HG02943 (cell line): ENCODE measurements around the gene ROBO1.

Experiments
- ATAC-seq: cut with Tn5 transposase; IDR thresholded peaks from one replicate; pipeline ENCODE4 v1.9.1; 2021; ENCODE audit warnings: mild to moderate bottlenecking, low read depth, moderate library complexity; ENCODE audit not compliant: unreplicated experiment

ROBO1 gene

GRCh38 chr3:79115458-79115857 lies 652.3 kb downstream of the ROBO1 start:
- ATAC-seq, result no peak

DNA sequence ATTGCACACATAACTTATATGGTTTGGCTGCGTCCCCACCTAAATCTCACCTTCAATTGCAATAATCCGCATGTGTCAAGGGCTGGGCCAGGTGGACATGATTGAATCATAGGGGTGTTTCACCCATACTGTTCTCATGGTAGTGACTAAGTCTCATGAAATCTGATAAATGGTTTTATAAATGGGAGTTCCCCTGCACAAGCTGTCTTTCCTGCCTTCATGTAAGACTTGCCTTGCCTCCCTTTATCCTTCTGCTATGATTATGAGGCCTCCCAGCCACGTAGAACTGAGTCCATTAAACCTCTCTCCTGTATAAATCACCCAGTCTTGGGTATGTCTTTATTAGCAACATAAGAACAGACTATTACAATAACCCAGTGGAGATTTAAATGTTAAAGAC lies 653.9 kb downstream of the ROBO1 start:
- no peak for ATAC-seq

DNA sequence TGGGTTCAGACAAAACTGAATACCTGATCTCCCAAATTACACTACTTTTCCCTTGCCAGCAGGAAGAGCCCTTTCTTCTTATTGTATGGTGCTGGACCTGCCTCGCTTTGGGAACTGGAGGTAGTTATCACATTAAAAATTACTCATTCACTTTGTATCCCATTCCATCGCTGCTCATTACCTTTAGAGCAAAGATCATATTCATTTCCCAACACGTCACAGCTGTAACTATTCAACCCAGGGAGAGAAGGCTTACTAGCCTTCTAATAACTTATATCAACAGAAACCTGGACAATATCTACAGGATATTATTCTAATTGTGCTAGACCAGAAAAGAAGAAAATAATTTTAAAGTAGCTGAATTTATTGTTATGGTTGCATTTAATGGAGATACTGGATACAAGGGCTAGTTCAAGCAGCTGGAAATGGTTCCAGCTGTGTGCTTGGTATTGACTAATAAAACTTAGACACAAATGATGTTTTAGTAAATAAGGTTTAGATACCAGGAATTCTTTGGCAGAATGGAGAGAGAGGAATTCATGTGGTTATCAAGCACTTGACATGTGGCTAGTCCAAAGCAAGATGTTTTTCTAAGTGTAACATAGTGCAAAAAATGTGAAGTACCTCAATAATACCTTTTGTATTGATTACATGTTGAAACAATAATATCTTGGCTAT lies 656.3 kb downstream of the ROBO1 start:
- ATAC-seq, result no peak

GRCh38 chr3:79109754-79110153 lies 658.0 kb downstream of the ROBO1 start:
- ATAC-seq, result no peak

- ATAC-seq, result no peak
These were observed 664.5 kb downstream of the ROBO1 start for GRCh38 chr3:79103307-79103706.

GRCh38 chr3:79097964-79098660 lies 669.7 kb downstream of the ROBO1 start:
- ATAC-seq, result no peak

DNA sequence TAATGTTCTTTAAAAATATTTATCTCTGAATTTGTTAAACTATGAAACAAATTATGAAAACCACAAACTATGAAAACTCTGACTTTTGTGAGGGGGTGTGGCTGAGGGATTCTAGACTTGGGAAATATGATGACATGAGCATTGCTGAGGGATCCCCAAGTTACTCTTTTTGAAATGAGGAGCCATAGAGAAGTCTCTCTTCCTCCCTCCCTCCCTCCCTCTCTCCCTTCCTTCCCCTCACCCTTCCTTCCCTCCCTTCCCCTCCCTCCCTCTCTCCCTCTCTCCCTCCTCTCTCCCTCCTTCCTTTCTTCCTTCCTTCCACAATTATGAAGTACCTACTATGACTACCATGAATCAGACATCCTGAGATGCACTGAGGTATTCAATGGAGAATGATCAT lies 673.1 kb downstream of the ROBO1 start:
- no peak for ATAC-seq

DNA sequence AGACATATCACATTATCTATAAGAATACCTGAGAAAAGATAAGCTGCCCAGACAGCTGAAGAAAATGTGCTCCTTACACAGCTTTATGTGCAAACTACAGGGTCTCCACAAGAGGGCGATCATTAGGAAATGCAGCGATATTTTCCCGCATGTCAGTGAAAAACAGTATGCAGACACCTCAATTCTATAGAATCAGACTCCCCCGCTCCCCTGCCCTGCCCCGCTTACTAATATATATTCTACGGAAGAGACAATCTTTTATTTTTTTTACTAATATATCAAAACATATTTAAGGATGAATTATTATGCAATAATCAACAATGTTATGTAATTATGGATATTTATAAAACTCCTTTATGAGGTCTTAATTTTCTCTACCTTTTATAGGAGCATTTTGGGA lies 681.3 kb downstream of the ROBO1 start:
- no peak for ATAC-seq

GRCh38 chr3:79085171-79085570 lies 682.6 kb downstream of the ROBO1 start:
- no peak for ATAC-seq

DNA sequence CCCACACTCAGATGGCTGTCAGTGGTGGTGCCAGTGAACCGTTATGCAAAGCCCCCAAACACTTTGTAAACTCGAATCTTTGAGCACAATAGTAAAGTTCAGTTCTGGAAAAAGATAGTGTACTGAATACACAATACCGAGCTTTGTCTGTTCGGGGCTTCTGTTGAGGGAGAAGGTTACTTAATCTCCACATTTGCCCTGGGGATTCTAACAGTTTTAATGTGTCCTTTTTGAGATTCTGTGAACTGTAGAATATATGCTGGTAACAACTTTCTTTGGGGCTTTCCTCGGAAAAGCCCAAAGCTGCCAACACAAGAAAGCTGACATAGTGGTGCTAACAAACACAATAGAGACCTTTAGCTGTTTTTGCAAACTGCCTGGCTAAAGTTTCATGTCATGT lies 686.5 kb downstream of the ROBO1 start:
- no peak for ATAC-seq

DNA sequence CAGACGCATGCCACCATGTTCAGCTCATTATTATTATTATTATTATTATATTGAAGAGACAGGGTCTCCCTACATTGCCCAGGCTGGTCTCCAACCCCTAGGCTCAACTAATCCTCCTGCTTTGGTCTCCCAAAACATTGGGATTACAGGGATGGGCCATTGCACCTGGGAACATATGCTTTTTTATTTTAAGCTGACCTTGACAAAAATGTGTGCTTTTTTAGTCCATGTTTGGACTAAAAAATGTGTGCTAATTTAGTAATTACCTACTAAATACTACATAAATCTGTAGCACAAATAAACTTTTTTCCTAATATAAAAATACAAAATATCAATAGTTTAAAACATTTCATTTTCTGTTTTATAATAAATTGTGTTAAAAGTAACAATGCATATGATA lies 693.2 kb downstream of the ROBO1 start:
- ATAC-seq, result no peak

DNA sequence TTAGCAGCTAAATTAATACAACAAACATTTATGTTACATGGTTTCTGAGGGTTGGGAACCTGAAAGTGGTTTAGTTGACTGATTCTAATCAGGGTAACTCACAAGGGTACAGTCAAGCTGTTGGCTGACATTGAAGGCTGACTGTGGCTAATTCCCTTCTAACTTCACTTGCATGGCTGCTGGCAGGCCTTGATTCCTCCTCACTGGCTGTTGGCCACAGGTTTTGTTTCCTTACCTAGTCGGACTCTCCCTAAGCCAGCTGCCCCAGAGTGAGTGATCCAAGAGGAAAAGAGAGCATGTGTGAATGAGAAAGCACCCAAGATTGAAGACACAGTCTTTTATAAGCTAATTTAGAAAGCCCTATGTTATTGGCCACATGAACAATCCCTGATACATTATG lies 700.1 kb downstream of the ROBO1 start:
- no peak for ATAC-seq

DNA sequence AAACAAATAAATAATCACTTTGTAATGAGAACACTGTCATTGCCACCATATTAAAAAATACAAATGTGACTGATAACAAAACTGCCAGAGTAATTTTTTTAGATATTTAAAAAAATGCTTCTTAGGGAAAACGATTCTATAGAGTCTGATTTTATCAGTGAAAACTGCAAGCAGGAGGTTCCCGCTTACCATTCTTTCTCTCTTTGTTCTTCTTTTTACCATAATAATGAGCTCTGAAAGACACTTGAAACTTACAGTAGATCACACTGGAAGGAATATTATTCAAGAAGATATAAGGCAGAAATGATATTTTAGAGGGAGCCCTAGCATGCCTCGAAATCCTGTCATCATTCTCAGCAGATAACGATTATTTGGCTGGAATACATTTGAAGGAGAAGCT lies 701.3 kb downstream of the ROBO1 start:
- ATAC-seq, result no peak

DNA sequence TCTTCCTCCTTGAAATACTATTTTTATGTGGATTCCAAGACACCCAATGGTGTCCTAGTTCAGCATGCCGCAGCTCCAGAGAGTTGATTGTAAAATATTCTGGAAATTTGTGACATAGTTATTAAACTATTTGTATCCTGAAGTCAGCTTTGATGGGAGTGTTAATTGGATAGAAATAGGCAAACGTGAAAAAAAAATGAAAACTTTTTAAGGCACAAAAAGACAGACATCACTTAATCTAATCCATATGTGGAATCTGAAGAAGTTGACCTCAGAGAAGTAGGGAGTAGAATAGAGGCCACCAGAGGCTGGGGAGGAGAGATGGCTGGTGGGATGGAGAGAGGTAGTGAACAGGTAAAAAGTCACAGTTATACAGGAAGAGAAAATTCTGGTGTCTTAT lies 704.2 kb downstream of the ROBO1 start:
- no peak for ATAC-seq

GRCh38 chr3:79057756-79058155 lies 710.0 kb downstream of the ROBO1 start:
- ATAC-seq, result no peak

DNA sequence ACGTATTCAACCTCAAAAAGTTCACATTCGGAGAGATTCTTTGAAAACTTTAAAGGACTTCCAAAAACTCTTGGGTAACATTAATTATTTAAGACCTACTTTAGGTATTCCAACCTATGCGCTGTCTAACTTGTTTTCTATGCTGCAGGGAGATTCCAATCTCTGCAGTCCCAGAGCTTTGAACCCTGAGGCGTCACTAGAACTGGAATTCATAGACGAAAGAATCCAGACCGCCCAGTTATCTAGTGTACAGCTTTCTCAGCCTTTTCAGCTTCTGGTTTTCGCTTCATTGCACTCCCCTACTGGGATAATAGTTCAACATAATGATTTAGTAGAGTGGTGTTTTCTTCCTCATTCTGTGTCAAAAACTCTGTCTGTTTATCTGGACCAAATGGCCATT lies 711.3 kb downstream of the ROBO1 start:
- ATAC-seq, result no peak

DNA sequence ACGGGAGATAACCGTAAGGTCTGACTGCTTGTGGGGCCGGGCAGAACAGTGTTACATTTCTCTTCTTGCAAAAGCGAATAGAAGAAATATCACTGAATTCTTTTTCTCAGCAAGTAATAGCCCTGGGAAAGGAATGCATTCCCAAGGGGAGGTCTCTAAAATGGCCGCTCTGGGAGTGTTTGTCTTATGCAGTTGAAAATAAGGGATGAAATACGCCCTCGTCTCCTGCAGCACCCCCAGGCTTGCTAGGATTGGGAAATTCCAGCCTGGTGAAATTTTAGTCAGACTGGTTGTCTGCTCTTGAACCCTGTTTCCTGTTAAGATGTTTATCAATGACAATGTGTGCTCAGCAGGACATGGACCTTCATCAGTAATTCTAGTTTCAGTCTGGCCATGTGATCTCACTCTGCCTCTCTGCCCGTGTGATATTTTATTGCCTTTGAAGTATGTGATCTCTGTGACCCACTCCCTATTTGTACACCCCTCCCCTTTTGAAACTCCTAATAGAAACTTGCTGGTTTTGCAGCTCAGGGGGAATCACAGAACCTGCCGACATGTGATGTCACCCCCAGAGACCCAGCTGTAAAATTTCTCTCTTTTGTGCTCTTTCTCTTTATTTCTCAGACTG lies 715.6 kb downstream of the ROBO1 start:
- ATAC-seq, result no peak

- no peak for ATAC-seq
These were observed 720.2 kb downstream of the ROBO1 start for GRCh38 chr3:79047581-79047980.

- no peak for ATAC-seq
These were observed 726.2 kb downstream of the ROBO1 start for GRCh38 chr3:79041621-79042020.

GRCh38 chr3:79040701-79041100 lies 727.1 kb downstream of the ROBO1 start:
- no peak for ATAC-seq

- no peak for ATAC-seq
These were observed 727.7 kb downstream of the ROBO1 start for GRCh38 chr3:79040091-79040490.

DNA sequence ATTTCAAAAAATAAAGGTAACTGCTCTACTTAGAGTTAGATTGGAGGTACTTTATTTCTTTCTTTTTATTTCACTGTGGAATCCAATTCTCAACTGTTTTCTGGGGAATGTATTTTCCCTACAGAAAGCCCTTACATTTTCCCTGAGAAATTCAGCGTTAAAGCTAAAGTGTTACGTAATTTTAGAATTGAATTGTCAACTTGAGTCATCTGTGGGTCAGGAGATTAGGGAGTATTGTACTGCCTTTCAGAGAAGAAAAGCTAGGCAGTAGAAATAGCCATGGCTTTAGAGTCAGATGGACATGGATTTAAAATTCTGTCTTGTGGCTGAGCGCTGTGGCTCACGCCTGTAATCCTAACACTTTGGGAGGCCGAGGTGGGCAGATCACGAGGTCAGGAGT lies 728.6 kb downstream of the ROBO1 start:
- no peak for ATAC-seq
